Measurements from ENCODE around the gene SRMS.

DNA sequence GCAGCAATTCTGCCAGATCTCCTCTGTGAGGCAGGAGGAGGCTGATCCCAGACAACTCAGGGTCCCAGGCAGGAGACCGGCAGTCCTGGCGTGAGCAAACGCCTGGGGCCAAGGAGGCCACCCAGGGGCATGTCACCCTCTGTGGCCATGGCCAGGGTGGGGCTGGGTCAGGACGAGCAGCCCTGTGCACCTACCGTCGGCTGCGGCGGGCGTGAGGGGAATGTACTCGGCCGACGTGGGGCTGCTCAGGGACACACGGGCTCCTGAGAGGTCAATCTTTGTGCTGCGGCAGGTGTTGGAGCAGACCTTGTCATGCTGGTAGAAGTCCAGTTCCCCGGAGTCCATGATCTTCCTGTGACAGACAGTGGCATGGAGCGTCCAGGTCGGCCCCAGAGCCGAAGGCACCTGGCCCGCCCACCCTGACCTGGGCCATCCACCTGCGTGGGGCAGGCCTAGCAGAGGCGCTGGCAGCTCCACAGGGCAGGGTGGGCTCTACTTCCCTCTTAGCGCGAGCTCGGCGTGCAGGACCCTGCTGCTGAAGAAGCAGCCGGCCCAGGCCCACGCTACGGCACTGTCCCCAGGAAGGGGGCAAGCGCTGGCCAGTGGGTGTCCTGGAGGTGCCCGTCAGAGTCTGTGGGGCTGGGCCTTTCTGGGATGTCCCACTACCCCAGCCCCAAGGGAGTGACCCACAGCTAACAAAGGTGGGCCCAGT lies 48.0 kb upstream of the SRMS start:
- TF ChIP-seq, protein P1, sequence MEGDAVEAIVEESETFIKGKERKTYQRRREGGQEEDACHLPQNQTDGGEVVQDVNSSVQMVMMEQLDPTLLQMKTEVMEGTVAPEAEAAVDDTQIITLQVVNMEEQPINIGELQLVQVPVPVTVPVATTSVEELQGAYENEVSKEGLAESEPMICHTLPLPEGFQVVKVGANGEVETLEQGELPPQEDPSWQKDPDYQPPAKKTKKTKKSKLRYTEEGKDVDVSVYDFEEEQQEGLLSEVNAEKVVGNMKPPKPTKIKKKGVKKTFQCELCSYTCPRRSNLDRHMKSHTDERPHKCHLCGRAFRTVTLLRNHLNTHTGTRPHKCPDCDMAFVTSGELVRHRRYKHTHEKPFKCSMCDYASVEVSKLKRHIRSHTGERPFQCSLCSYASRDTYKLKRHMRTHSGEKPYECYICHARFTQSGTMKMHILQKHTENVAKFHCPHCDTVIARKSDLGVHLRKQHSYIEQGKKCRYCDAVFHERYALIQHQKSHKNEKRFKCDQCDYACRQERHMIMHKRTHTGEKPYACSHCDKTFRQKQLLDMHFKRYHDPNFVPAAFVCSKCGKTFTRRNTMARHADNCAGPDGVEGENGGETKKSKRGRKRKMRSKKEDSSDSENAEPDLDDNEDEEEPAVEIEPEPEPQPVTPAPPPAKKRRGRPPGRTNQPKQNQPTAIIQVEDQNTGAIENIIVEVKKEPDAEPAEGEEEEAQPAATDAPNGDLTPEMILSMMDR (conservative IDR thresholded peaks at IDR 0.05 in 1 of 2, IDR thresholded peaks at IDR 0.05 in 1 of 2; ENCODE audit: low read depth in 1 of 2, low read length in 2 of 2) = no peak
- TF ChIP-seq EZH2 (IDR thresholded peaks at IDR 0.05; ENCODE audit: low read length, missing control alignments) = no peak
